H1 (cell line): ENCODE measurements around the gene BAD. TPM values are rescaled to one million over a fixed set of nuclear protein-coding genes. Genes with fewer than 3 reads are reported as not detected.
A peak's percentile ranks its signal among the peaks of the same experiment; 100 is the strongest.

Experiments
- CTCF ChIA-PET: fragments of 300-600 bp; sonication (Branson Sonifier 250); formaldehyde crosslinking; loops from one replicate; lab custom pipeline; 2021; ENCODE audit not compliant: partially characterized antibody; lab: Charles Lee
- POLR2A ChIA-PET: fragments of 300-600 bp; sonication (Branson Sonifier 250); formaldehyde crosslinking; loops from one replicate; lab custom pipeline; 2021; ENCODE audit warnings: inconsistent platforms; ENCODE audit not compliant: partially characterized antibody; lab: Charles Lee
- DNase-seq, 2 experiments: peaks; one replicate each; pipeline versions ENCODE4 v3.0.0 to v3.0.0-alpha.2; 2010 to 2022; ENCODE audit warnings: low spot score in 2 of 2, low read depth in 1 of 2, mixed read lengths in 1 of 2
- FAIRE-seq: peaks from 2 replicates; lab custom pipeline; 2011; peaks lifted over from hg19 to GRCh38; lab: Jason Lieb, UNC
- H2AFZ ChIP-seq: 2 replicates; pipeline ENCODE4 v1.8.1; 2012; ENCODE audit warnings: low read length, inconsistent platforms
- H2AK5ac ChIP-seq: 2 replicates; pipeline ENCODE4 v1.6.1; 2013; ENCODE audit warnings: low read depth, low read length
- H2BK120ac ChIP-seq: replicated peaks from 2 replicates; pipeline ENCODE3; 2013; ENCODE audit warnings: low read depth, low read length, inconsistent platforms
- H2BK12ac ChIP-seq: 2 replicates; pipeline ENCODE4 v1.6.1; 2013; ENCODE audit warnings: low read depth, low read length
- H2BK15ac ChIP-seq: 2 replicates; pipeline ENCODE4 v1.6.1; 2013; ENCODE audit warnings: low read length
- H2BK20ac ChIP-seq: 2 replicates; pipeline ENCODE4 v1.6.1; 2013; ENCODE audit warnings: low read length
- H2BK5ac ChIP-seq: 2 replicates; pipeline ENCODE4 v1.6.1; 2013; ENCODE audit warnings: low read depth, low read length
- H3K14ac ChIP-seq: 2 replicates; pipeline ENCODE4 v1.6.1; 2013; ENCODE audit warnings: inconsistent platforms; ENCODE audit not compliant: insufficient read length
- H3K18ac ChIP-seq: 2 replicates; pipeline ENCODE4 v1.6.1; 2013; ENCODE audit warnings: low read length; ENCODE audit errors: extremely low read depth
- H3K23ac ChIP-seq: 2 replicates; pipeline ENCODE4 v1.6.1; 2013; ENCODE audit warnings: inconsistent platforms; ENCODE audit not compliant: insufficient read length
- H3K23me2 ChIP-seq: 2 replicates; pipeline ENCODE4 v1.6.1; 2013; ENCODE audit warnings: low read depth, low read length
- H3K27ac ChIP-seq: 2 replicates; pipeline ENCODE4 v1.6.1; 2011; ENCODE audit warnings: low read depth, low read length, inconsistent platforms
- H3K27me3 ChIP-seq, 4 experiments: replicated peaks in 1 of 4; 1 replicate in 1 of 4; 2 replicates in 3 of 4; pipeline versions ENCODE4 v1.6.1 to v1.8.1; 2011 to 2013; ENCODE audit warnings: low read length in 3 of 4, mild to moderate bottlenecking in 3 of 4, inconsistent platforms in 2 of 4, mixed read lengths in 2 of 4, moderate library complexity in 1 of 4; ENCODE audit not compliant: control insufficient read depth in 3 of 4, insufficient read depth in 3 of 4; ENCODE audit errors: extremely low read depth in 1 of 4
- H3K36me3 ChIP-seq, 4 experiments: 2 replicates each; pipeline versions ENCODE4 v1.6.1 to v1.8.1; 2011 to 2013; ENCODE audit warnings: mild to moderate bottlenecking in 4 of 4, low read length in 3 of 4, moderate library complexity in 2 of 4, control low read depth in 1 of 4, inconsistent platforms in 1 of 4; ENCODE audit not compliant: insufficient read depth in 4 of 4, control insufficient read depth in 2 of 4
- H3K4ac ChIP-seq: replicated peaks from 2 replicates; pipeline ENCODE3; 2013; ENCODE audit warnings: low read length, low read depth, mixed read lengths, inconsistent platforms; ENCODE audit not compliant: insufficient read length
- H3K4me1 ChIP-seq, 4 experiments: replicated peaks in 1 of 4; 1 replicate in 1 of 4; 2 replicates in 3 of 4; pipeline versions ENCODE4 v1.6.1 to v1.8.1; 2011 to 2013; ENCODE audit warnings: low read length in 3 of 4, inconsistent platforms in 2 of 4, mixed read lengths in 1 of 4; ENCODE audit not compliant: insufficient read depth in 4 of 4, control insufficient read depth in 3 of 4
- H3K4me2 ChIP-seq, 2 experiments: 2 replicates each; pipeline versions ENCODE4 v1.6.1 to v1.8.1; 2011 to 2013; ENCODE audit warnings: low read depth in 2 of 2, low read length in 2 of 2, control low read depth in 1 of 2, inconsistent platforms in 1 of 2, mild to moderate bottlenecking in 1 of 2; ENCODE audit not compliant: insufficient read depth in 1 of 2
- H3K4me3 ChIP-seq, 4 experiments: fragments of 200-600, 300-600 bp in 1 of 4; sonication (generic), shearing (Covaris generic), sonication (Bioruptor Twin) in 1 of 4; 2 replicates each; pipeline versions ENCODE4 v1.5.1 to v1.8.1; 2011 to 2016; ENCODE audit warnings: low read length in 4 of 4, low read depth in 3 of 4, control low read depth in 2 of 4, inconsistent platforms in 2 of 4, mild to moderate bottlenecking in 2 of 4, mixed read lengths in 1 of 4, moderate library complexity in 1 of 4; ENCODE audit not compliant: insufficient read depth in 2 of 4; ENCODE audit errors: extremely low read depth in 1 of 4
- H3K56ac ChIP-seq: replicated peaks from 2 replicates; pipeline ENCODE3; 2013; ENCODE audit warnings: low read depth, mild to moderate bottlenecking, mixed read lengths, low read length, inconsistent platforms; ENCODE audit not compliant: insufficient read length
- H3K79me1 ChIP-seq: 2 replicates; pipeline ENCODE4 v1.6.1; 2013; ENCODE audit warnings: low read depth, low read length, control low read depth
- H3K79me2 ChIP-seq, 2 experiments: 2 replicates each; pipeline versions ENCODE4 v1.6.1 to v1.8.1; 2012 to 2013; ENCODE audit warnings: low read length in 2 of 2, mild to moderate bottlenecking in 2 of 2, inconsistent platforms in 1 of 2; ENCODE audit not compliant: insufficient read depth in 2 of 2, control insufficient read depth in 1 of 2
- H3K9ac ChIP-seq, 4 experiments: replicated peaks in 1 of 4; 1 replicate in 1 of 4; 2 replicates in 3 of 4; pipeline versions ENCODE4 v1.6.1 to v1.8.1; 2011 to 2013; ENCODE audit warnings: low read depth in 3 of 4, low read length in 3 of 4, control low read depth in 2 of 4, mild to moderate bottlenecking in 2 of 4, moderate library complexity in 2 of 4, inconsistent platforms in 1 of 4; ENCODE audit errors: extremely low read depth in 1 of 4
- H3K9me3 ChIP-seq, 2 experiments: 2 replicates each; pipeline versions ENCODE4 v1.6.1 to v1.8.1; 2012 to 2013; ENCODE audit warnings: mild to moderate bottlenecking in 2 of 2, moderate library complexity in 2 of 2, control low read depth in 1 of 2, inconsistent platforms in 1 of 2, low read depth in 1 of 2, low read length in 1 of 2, mixed read lengths in 1 of 2; ENCODE audit not compliant: insufficient read depth in 2 of 2
- H4K20me1 ChIP-seq, 2 experiments: replicated peaks in 1 of 2; 2 replicates each; pipeline versions ENCODE3 to v1.8.1; 2011 to 2013; ENCODE audit warnings: inconsistent platforms in 2 of 2, low read length in 2 of 2, mild to moderate bottlenecking in 1 of 2; ENCODE audit not compliant: insufficient read depth in 2 of 2, control insufficient read depth in 1 of 2
- H4K5ac ChIP-seq: 2 replicates; pipeline ENCODE4 v1.6.1; 2013; ENCODE audit warnings: low read length, low read depth, mixed read lengths, inconsistent platforms; ENCODE audit not compliant: insufficient read length
- H4K8ac ChIP-seq: 2 replicates; pipeline ENCODE4 v1.8.0; 2013; ENCODE audit warnings: mild to moderate bottlenecking, moderate library complexity, low read length, inconsistent platforms; ENCODE audit not compliant: insufficient read depth; ENCODE audit errors: extremely low read depth
- H4K91ac ChIP-seq: replicated peaks from 2 replicates; pipeline ENCODE3; 2013; ENCODE audit warnings: low read length, mixed read lengths, inconsistent platforms; ENCODE audit not compliant: insufficient read length
- BRCA1 ChIP-seq: IDR thresholded peaks from 2 replicates; pipeline ENCODE4 v1.6.1; 2012; ENCODE audit warnings: low read depth, low read length, improper control_type of control experiment
- EZH2 ChIP-seq: fragments of 200-600 bp; sonication (generic); IDR thresholded peaks from 2 replicates; pipeline ENCODE4 v1.7.1; 2012; ENCODE audit warnings: low read depth, mild to moderate bottlenecking, moderate library complexity, low read length, inconsistent platforms; ENCODE audit not compliant: severe bottlenecking
- SUZ12 ChIP-seq: fragments of 200-600 bp; sonication (generic); IDR thresholded peaks from 2 replicates; pipeline ENCODE4 v1.6.1; 2012; ENCODE audit warnings: mild to moderate bottlenecking, inconsistent platforms, low read length, moderate library complexity, mixed read lengths
- WGBS, 2 experiments: shearing (Covaris generic) in 1 of 2; methylation state at CpG; one replicate each; pipeline versions ENCODE4 v1.1.6 to v1.1.7; 2013 to 2015; ENCODE audit warnings: low lambda C conversion rate in 2 of 2, mixed read lengths in 2 of 2, inconsistent platforms in 1 of 2, low coverage in 1 of 2, missing lambda C conversion rate in 1 of 2; ENCODE audit not compliant: insufficient replicate concordance in 2 of 2, insufficient coverage in 1 of 2, insufficient read length in 1 of 2; ENCODE audit errors: extremely low coverage in 1 of 2, missing lambda C conversion rate in 1 of 2; 5-methylcytosine and 5-hydroxymethylcytosine counted together
- polyA plus RNA-seq, 7 experiments: library from polyadenylated mRNA; depleted of rRNA in 3 of 7; stranded (reverse) in 5 of 7; unstranded in 2 of 7; fragments of >200 nt in 5 of 7; fragments of 200-250 nt in 2 of 7; gene quantifications; 1 replicate in 5 of 7; 2 replicates in 1 of 7; 4 replicates in 1 of 7; pipeline versions ENCODE4 v1.2.1 to v1.2.3, GENCODE V29; 2011 to 2013; ENCODE audit warnings: missing spikeins in 2 of 7, mixed read lengths in 2 of 7
- total RNA-seq: library from RNA; stranded (reverse); fragmentation: NEBNext Ultra II Directional; extraction: Animal tissue kit (Norgen Biotek cat#: 25700); gene quantifications from 2 replicates; pipeline ENCODE4 v1.2.1, GENCODE V29; 2021

Gene BAD
- total and polyA plus RNA-seq, 2 of the 8 experiments (the other 6 are each of a cell fraction or from before 2014, with no cell fraction given): 23.1 to 33.7 TPM

DNA sequence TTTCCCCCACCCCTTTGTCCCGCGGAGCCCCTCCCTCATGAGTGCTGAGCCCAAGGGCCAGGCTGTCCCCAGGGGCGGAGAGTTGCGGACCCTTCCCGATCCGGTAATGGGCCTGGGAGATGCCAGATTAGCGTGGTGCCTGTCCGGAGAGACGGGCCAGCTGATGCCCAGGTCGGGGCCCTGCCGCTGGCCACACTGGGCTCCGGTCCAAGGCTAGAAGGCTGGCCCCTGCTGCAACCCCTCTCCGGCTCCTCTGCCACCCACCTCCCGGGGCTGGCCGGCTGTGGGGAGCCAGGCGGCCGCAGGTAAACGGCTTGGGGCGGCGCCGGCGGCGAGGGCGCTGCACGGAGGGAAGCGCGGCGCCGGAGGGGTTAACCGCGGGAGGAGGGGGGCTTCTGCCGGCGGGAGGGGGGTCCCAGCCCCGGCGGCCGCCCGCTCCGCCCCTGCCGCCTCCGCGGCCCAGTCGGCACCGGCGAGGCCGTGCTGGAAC lies 6.8 kb upstream of the BAD start, which contains the start of gene KCNK4:
Gene KCNK4, plus strand, starts transcription at position 41 of the 490 bp plus-strand sequence. CDS start 1,717 bp downstream, outside the sequence.
- 0 out of 2 replicates have a peak within 1 kb of the TSS, but pooled peaks have one; percentile 23 for H2BK12ac ChIP-seq
- no peak within 1 kb of the TSS for H2BK5ac ChIP-seq
- H2BK120ac ChIP-seq: no peak within 1 kb of the TSS
- no peak within 1 kb of the TSS for H3K23ac ChIP-seq
- H3K27ac ChIP-seq: no peak within 1 kb of the TSS
- no peak within 1 kb of the TSS for H3K56ac ChIP-seq
- H3K9me3 ChIP-seq: no peaks in the 10 kb centered on the region
- H3K27me3 ChIP-seq: peaks cover 58 to 73% (median 71%) of the 10 kb centered on the region in 4 experiments
- no peak within 1 kb of the TSS for H4K91ac ChIP-seq
- no peak within 1 kb of the TSS for H4K5ac ChIP-seq
- no peak within 1 kb of the TSS for H2BK20ac ChIP-seq
- no peak within 1 kb of the TSS for H3K9ac ChIP-seq
- no peaks in the 10 kb centered on the region for H3K79me2 ChIP-seq
- peak within 1 kb of the TSS; percentile 21 to 64 (median 34) for H3K4me3 ChIP-seq
- H2BK15ac ChIP-seq: no peak within 1 kb of the TSS
- no peaks in the 10 kb centered on the region for H3K79me1 ChIP-seq
- peak within 1 kb of the TSS; percentile 18; the same call in 1 of the 2 replicates for H2AFZ ChIP-seq
- no peak within 1 kb of the TSS for H2AK5ac ChIP-seq
- DNase-seq (peak in 1 of 2 experiments; percentile 73), FAIRE-seq (no peak)
- peaks cover 0 to 9% (median 0%) of the 10 kb centered on the region in 4 experiments; a peak in 1 of 8 replicates for H3K36me3 ChIP-seq
- no peak within 1 kb of the TSS for H3K18ac ChIP-seq
- WGBS, 2 experiments: 6% methylated on average over 8 of the region's 45 CpGs; no CpG with 5 or more reads in 1 of the 2 experiments
- H3K14ac ChIP-seq: no peak within 1 kb of the TSS
- H3K23me2 ChIP-seq: peaks cover 5% of the 10 kb centered on the region; the same call in 1 of the 2 replicates
- CTCF ChIA-PET: interaction anchor here (0.8 to 11.4 kb wide), 4 partner anchors 11 to 211 kb away, joined by 3 to 134 read pairs (median 6); partner anchors contain the start of genes CATSPERZ, ESRRA, NUDT22 and TRPT1
- H4K8ac ChIP-seq: no peak within 1 kb of the TSS; the same call in 1 of the 2 replicates
- peaks cover 0 to 9% (median 2%) of the 10 kb centered on the region in 4 experiments; a peak in 5 of 7 replicates for H3K4me1 ChIP-seq
- TF ChIP-seq EZH2 (peak; percentile 63), BRCA1 (no peak), SUZ12 (peak; percentile 30; the same call in 1 of the 2 replicates)
- peaks cover 5 to 25% of the 10 kb centered on the region in 2 experiments for H4K20me1 ChIP-seq
- H3K4ac ChIP-seq: no peak within 1 kb of the TSS
- POLR2A ChIA-PET: interaction anchor here (1.1 to 2.8 kb wide), 4 partner anchors 14 to 43 kb away, joined by 3 to 10 read pairs (median 5); no protein-coding TSS in a partner anchor
- peak within 1 kb of the TSS; percentile 20 to 88 for H3K4me2 ChIP-seq
